ENCODE results near the gene RASL11A. TPM values are rescaled to one million over a fixed set of nuclear protein-coding genes. Genes with fewer than 3 reads are reported as not detected.
A peak's percentile ranks its signal among the peaks of the same experiment; 100 is the strongest.
"Not testable (repeated sequence)": the region's sequence is repeated elsewhere in the genome, so short reads cannot be mapped to it uniquely, and the experiment has no call there.

Gene RASL11A
- total RNA-seq, 1 experiment from 2014 or later, result 6.2 TPM

- DNase-seq (ENCODE audit: low read depth), result not testable (repeated sequence)
These were observed 29.8 kb downstream of the RASL11A start for GRCh38 chr13:27300406-27300805.

GRCh38 chr13:27300941-27301586, 30.4 kb downstream of the RASL11A start:
- no peak for DNase-seq (ENCODE audit: low read depth)

GRCh38 chr13:27302643-27303262, 32.1 kb downstream of the RASL11A start:
- DNase-seq (ENCODE audit: low read depth), result no peak

GRCh38 chr13:27304099-27304498, 33.5 kb downstream of the RASL11A start:
- no peak for DNase-seq (ENCODE audit: low read depth)

- DNase-seq (ENCODE audit: low read depth), result no peak
These were observed 34.0 kb downstream of the RASL11A start for GRCh38 chr13:27304611-27305010.

- no peak for DNase-seq (ENCODE audit: low read depth)
These were observed 35.7 kb downstream of the RASL11A start for GRCh38 chr13:27306364-27306763.

GRCh38 chr13:27308941-27309340, 38.3 kb downstream of the RASL11A start:
- DNase-seq (ENCODE audit: low read depth), result no peak

- DNase-seq (ENCODE audit: low read depth), result no peak
These were observed 38.9 kb downstream of the RASL11A start for GRCh38 chr13:27309401-27309958.

GRCh38 chr13:27309967-27310598, 39.5 kb downstream of the RASL11A start:
- DNase-seq (ENCODE audit: low read depth), result peak; percentile 62

GRCh38 chr13:27310946-27311345, 40.3 kb downstream of the RASL11A start:
- no peak for DNase-seq (ENCODE audit: low read depth)

- DNase-seq (ENCODE audit: low read depth), result no peak
These were observed 41.0 kb downstream of the RASL11A start for GRCh38 chr13:27311518-27312210.

- DNase-seq (ENCODE audit: low read depth), result no peak
These were observed 43.1 kb downstream of the RASL11A start for GRCh38 chr13:27313770-27314169.

GRCh38 chr13:27319404-27319803, 48.8 kb downstream of the RASL11A start:
- DNase-seq (ENCODE audit: low read depth), result no peak

GRCh38 chr13:27321468-27322431, 51.1 kb downstream of the RASL11A start:
- DNase-seq (ENCODE audit: low read depth), result no peak

- not testable (repeated sequence) for DNase-seq (ENCODE audit: low read depth)
These were observed 51.8 kb downstream of the RASL11A start for GRCh38 chr13:27322443-27322842.

Other genes with a start within 250 kb of the RASL11A start
- 22.0 and 23.8 TPM in 2 replicates for gene USP12, start 99.0 kb upstream of the RASL11A start, total RNA-seq (2014; rRNA removed; shearing (Covaris generic))
- 978 and 1,195 TPM in 2 replicates for gene RPL21, start 19.3 kb upstream of the RASL11A start, total RNA-seq (2014; rRNA removed; shearing (Covaris generic))
- 85.2 and 91.6 TPM in 2 replicates for gene GTF3A, start 153.8 kb downstream of the RASL11A start, total RNA-seq (2014; rRNA removed; shearing (Covaris generic))
- 48.3 and 63.1 TPM in 2 replicates for gene MTIF3, start 179.7 kb downstream of the RASL11A start, total RNA-seq (2014; rRNA removed; shearing (Covaris generic))

Measured in Daoy (cell line).